Fibroblast of the aortic adventitia (primary cell): ENCODE results near the gene AFAP1. TPM values are rescaled to one million over a fixed set of nuclear protein-coding genes. Genes with fewer than 3 reads are reported as not detected.

Source experiments
- DNase-seq: peaks from one replicate; pipeline ENCODE4 v3.0.0-alpha.2; 2010; ENCODE audit warnings: low read depth
- H3K4me3 ChIP-seq: 2 replicates; pipeline ENCODE4 v1.5.1; 2011; ENCODE audit warnings: low read depth, mild to moderate bottlenecking, control low read depth, low read length, moderate library complexity
- total RNA-seq: library from RNA; depleted of rRNA; stranded (reverse); fragments of >200 nt; gene quantifications from 2 replicates; pipeline ENCODE4 v1.2.3, GENCODE V29; 2012; ENCODE audit warnings: low replicate concordance
- TF ChIP-seq, protein P1 (sequence below): IDR thresholded peaks from 2 replicates; pipeline ENCODE4 v1.5.1; 2011; ENCODE audit warnings: mild to moderate bottlenecking, low read length, control low read depth, inconsistent platforms; ENCODE audit not compliant: insufficient read depth

Gene AFAP1
- total RNA-seq, 1 donor = 66.0 TPM

DNA sequence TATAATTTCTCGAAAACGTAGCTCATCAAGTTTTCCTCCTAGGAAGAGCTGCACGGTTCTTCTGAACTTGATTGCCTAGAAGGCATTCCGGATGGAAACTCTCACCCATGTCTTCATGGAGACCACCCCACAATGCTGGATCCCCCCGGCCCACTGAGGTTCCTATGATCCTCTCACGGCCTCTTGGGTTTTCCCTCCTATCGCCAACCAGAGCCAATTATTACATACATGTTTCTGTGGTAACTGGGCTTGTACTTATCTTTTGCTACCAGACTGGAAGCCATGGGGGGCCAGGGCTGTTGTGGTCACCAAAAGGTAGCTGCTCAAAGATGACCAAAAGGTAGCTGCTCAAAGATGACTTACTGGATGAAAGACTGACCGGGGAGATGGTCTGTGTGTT lies 131.5 kb downstream of the AFAP1 start:
- TF ChIP-seq, protein P1, sequence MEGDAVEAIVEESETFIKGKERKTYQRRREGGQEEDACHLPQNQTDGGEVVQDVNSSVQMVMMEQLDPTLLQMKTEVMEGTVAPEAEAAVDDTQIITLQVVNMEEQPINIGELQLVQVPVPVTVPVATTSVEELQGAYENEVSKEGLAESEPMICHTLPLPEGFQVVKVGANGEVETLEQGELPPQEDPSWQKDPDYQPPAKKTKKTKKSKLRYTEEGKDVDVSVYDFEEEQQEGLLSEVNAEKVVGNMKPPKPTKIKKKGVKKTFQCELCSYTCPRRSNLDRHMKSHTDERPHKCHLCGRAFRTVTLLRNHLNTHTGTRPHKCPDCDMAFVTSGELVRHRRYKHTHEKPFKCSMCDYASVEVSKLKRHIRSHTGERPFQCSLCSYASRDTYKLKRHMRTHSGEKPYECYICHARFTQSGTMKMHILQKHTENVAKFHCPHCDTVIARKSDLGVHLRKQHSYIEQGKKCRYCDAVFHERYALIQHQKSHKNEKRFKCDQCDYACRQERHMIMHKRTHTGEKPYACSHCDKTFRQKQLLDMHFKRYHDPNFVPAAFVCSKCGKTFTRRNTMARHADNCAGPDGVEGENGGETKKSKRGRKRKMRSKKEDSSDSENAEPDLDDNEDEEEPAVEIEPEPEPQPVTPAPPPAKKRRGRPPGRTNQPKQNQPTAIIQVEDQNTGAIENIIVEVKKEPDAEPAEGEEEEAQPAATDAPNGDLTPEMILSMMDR = no peak
- no peak for DNase-seq
- no peak overlapping the region for H3K4me3 ChIP-seq

DNA sequence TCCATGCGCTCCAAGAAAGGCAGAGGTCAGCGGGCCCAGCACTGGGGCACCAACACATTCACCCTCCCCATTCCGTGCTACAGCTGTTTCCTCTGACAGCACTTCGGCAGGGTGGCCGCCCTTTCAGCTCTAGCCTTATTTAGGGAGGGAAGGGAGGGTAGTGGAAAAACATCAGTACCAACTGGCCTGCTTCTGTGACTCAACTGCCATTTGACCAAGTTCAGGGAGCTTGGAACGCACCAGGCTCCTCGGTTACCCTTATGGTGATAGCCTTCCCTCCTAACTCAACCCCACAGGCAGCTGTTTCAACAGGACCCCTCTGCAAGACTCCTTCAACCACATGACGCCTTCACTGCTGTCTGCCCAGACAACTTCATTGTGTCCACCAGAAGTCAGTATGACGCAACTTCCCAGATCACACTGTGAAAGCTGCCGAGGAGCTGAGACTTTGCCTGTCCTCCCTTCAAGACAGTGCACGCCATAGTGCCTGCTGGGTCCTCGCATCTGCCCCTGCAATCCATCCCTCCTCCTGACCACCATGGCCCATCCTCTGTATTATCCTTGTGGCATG lies 132.2 kb downstream of the AFAP1 start:
- TF ChIP-seq, protein P1 = no peak
- no peak for DNase-seq
- H3K4me3 ChIP-seq = no peak overlapping the region

DNA sequence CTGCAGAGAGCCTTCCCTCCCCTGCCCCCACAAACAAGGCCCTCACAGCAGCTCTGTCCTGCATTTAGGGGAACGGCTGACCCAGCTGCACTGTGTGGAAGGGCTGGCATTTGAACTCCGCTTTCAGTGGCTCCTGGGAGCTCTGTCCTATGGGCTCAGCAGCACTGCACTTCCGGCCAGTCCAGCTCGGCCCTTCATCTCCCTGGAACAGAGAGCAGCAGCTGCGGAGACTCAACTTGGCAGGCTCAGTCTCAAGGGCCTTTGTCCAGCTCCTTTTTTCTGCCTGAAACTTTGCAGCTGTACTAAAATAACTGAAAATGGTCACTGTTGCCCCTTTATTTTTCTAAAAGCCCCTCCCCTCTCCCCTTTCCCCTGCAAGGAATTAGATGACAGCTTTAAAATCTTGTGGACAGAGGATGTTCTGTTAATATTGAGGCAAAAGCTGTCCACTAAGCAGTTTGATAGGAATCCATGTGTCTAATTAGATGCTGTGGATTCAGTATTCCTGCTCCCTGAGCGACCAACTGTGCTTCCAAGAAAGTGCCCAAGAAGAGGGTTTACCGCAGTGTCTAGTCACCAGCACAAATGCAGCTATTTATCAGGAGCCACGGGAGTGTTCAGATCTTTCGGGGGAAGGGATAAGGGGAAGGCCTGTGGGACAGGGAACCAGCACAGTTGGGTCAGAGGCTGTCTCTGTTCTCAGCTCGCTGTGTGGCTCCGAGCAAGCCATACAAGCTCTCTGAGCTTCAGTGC lies 133.1 kb downstream of the AFAP1 start:
- TF ChIP-seq, protein P1 = no peak
- peak; percentile 81 for DNase-seq
- no peak overlapping the region for H3K4me3 ChIP-seq

DNA sequence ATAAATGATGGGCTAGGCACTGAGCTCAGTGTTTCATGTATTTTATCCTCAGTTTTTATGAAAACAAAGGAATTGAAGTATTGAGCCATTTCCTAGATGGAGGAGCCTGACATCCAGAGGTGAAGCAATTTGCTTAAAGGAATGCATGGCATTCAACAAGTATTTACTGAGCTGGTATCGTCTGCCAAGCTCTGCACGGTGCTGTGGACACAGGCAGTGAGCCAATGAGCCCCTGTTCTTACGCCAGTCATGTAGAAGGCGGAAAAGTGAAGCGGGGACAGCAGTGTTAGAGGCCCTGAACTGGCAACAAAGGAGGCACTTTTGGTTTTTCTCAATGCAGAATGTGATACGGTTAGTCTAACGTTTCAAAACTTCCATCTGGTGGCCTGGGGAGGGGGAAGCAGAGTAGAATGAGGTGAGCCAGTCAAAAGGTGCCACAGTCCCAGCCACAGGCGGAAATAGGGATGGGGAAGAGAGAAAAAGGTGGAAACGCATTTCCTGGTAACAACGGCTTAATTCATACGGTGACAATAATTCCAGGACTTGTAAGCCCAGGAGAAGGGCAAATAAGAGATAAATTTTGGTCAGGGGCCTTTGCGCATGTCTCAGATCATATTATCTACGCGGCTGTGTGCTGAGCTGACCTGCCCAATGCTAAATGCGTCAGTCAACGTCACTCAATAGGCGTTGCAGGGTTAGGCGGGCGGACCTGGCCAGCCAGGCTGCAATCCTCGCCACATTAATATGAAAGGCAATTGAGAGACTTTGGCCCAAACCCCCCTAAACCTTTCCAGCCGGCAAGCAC lies 133.9 kb downstream of the AFAP1 start:
- peak; percentile 98 for DNase-seq
- H3K4me3 ChIP-seq = no peak overlapping the region
- TF ChIP-seq, protein P1 = no peak

DNA sequence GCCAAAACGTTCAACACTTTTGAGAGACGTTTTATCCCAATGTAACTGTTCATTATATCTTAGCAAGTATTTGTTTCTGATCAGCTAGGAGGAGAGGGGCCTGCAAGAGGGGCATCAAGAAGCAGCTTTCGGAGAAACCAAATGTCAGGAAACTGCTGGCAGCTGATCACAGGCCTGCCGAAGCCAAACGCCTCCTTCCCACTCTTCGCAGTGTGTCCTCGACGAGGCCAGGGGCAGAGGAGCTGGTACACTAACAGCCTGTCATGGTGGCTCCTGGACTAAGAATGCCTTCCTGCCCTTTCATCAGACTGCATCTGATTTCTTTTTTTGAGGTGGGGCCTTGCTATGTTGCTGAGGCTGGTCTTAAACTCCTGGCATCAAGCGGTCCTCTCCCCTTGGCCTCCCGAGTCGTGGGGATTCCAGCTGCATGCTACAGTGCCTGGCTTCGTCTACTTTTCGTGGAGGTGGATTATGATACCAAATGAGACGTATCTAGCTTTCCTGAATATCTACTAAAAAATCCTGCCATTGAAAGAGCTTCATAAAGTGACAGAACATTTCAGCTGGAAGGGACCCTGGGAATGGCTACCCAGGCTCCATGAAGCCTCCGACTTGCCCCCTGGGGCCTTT lies 134.8 kb downstream of the AFAP1 start:
- TF ChIP-seq, protein P1 = no peak
- no peak overlapping the region for H3K4me3 ChIP-seq
- DNase-seq = no peak

DNA sequence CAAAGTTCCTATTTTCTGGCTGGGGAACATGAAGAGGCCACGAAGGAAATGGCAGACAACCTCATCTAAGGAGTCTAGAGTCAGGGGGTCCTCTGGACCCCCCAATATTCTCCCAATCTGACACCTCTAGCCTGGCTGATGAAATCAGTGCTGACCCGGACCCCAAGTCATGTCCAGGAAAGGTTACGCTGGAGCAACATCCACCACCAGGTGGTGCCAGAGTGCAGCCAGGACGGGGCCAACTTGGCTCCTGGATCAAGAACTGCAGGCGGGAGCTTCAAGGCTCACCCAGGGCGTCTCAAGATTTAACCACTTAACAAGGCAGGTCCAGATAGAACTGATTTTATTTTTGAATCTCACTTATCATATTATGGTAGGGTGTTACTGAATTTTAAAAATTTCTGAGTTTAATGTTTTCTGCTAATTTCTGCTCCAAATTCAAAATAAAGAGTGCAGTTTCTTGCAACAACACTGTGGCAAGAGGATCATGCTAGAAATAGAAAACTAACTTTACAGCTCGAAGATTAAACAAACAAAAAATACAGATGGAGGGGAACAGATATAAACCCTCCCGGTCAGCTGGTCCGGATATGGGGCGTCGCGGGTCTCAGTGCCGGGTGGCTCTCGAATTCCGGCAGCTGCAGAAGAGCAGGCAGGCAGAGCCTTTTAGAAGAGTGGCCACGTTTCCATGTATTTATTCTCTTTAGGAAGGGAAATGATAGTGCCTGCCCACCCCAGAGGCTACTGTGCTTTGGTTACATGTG lies 135.5 kb downstream of the AFAP1 start:
- TF ChIP-seq, protein P1 = peak; percentile 93
- H3K4me3 ChIP-seq = no peak overlapping the region
- DNase-seq = peak; percentile 85
